Neural cell (in vitro differentiated cells): ENCODE results near the gene NANOS2.

ENCODE experiments used
- CTCF ChIP-seq: fragments of 450-650 bp; IDR thresholded peaks from 2 replicates; pipeline ENCODE4 v1.5.1; 2014; ENCODE audit warnings: antibody characterized with exemption, mild to moderate bottlenecking, moderate library complexity; ENCODE audit not compliant: poor library complexity, severe bottlenecking
- EP300 ChIP-seq: fragments of 450-650 bp; conservative IDR thresholded peaks from 2 replicates; pipeline ENCODE4 v1.6.1; 2014; ENCODE audit warnings: antibody characterized with exemption, mild to moderate bottlenecking, moderate library complexity; ENCODE audit not compliant: poor library complexity, severe bottlenecking
- EZH2 ChIP-seq: fragments of 200-600, 300-800 bp; shearing (Covaris generic), sonication (generic); IDR thresholded peaks from 2 replicates; pipeline ENCODE4 v1.6.1; 2014; ENCODE audit warnings: antibody characterized with exemption, low read length, borderline replicate concordance, mild to moderate bottlenecking; ENCODE audit not compliant: insufficient read depth, poor library complexity, severe bottlenecking
- MXI1 ChIP-seq: fragments of 450-650 bp; conservative IDR thresholded peaks from 2 replicates; pipeline ENCODE4 v1.6.1; 2014; ENCODE audit warnings: antibody characterized with exemption, mild to moderate bottlenecking; ENCODE audit not compliant: poor library complexity, severe bottlenecking
- POLR2AphosphoS5 ChIP-seq: IDR thresholded peaks from 2 replicates; pipeline ENCODE4 v1.6.1; 2012
- RAD21 ChIP-seq: fragments of 450-650 bp; conservative IDR thresholded peaks from 2 replicates; pipeline ENCODE4 v1.6.1; 2014; ENCODE audit warnings: antibody characterized with exemption, mild to moderate bottlenecking, moderate library complexity
- REST ChIP-seq: IDR thresholded peaks from 2 replicates; pipeline ENCODE4 v1.6.1; 2012; ENCODE audit warnings: borderline replicate concordance
- SMC3 ChIP-seq: fragments of 450-650 bp; conservative IDR thresholded peaks from 2 replicates; pipeline ENCODE4 v1.6.1; 2014; ENCODE audit warnings: antibody characterized with exemption, mild to moderate bottlenecking, moderate library complexity; ENCODE audit not compliant: poor library complexity
- TAF1 ChIP-seq: IDR thresholded peaks from 2 replicates; pipeline ENCODE4 v1.6.1; 2012; ENCODE audit warnings: low read depth

GRCh38 chr19:45883586-45883880 lies 31.0 kb downstream of the NANOS2 start:
- TF ChIP-seq CTCF (no peak), REST (no peak), MXI1 (no peak), TAF1 (no peak), EZH2 (no peak), EP300 (no peak), POLR2AphosphoS5 (no peak), RAD21 (no peak), SMC3 (no peak)
